ENCODE data around the gene TEX48. TPM values are rescaled to one million over a fixed set of nuclear protein-coding genes. Genes with fewer than 3 reads are reported as not detected.

TEX48 gene
- total and polyA plus RNA-seq, 2 donors (not counting 1 experiment from before 2014, with no cell fraction given): not detected

- DNase-seq: no peak
- Histone ChIP-seq H3K9me3 (ENCODE audit: control extremely low read depth in 1 of 3, control insufficient read depth in 2 of 3, insufficient read depth in 1 of 3, low read length in 2 of 3) (no peaks in the 10 kb centered on the region), H3K36me3 (replicated peaks in 1 of 2; ENCODE audit: control extremely low read depth in 1 of 2, control insufficient read depth in 1 of 2, extremely low read depth in 1 of 2, insufficient read depth in 2 of 2, low read length in 1 of 2) (no peaks in the 10 kb centered on the region), H4K20me1 (ENCODE audit: control insufficient read depth, insufficient read depth, low read length, poor library complexity, severe bottlenecking) (no peaks in the 10 kb centered on the region), H3K9ac (ENCODE audit: low read length) (no peak overlapping the region), H3K4me1 (ENCODE audit: control insufficient read depth in 2 of 2, insufficient read depth in 2 of 2, low read length in 2 of 2) (no peaks in the 10 kb centered on the region), H3K79me2 (ENCODE audit: control insufficient read depth, insufficient read depth, low read length) (no peaks in the 10 kb centered on the region), H3K27ac (ENCODE audit: low read length in 2 of 2) (no peak overlapping the region), H2AFZ (ENCODE audit: insufficient read depth, low read depth, low read length, poor library complexity, severe bottlenecking) (no peak overlapping the region), H3K4me2 (replicated peaks; ENCODE audit: low read depth, low read length, poor library complexity, severe bottlenecking) (no peak overlapping the region), H3K27me3 (replicated peaks in 1 of 4; ENCODE audit: control extremely low read depth in 1 of 4, control insufficient read depth in 3 of 4, insufficient read depth in 4 of 4, low read length in 3 of 4) (no peaks in the 10 kb centered on the region), H3K4me3 (ENCODE audit: control extremely low read depth in 1 of 5, extremely low read depth in 1 of 5, insufficient read depth in 1 of 5, low read depth in 2 of 5, low read length in 4 of 5) (no peak overlapping the region)
- H3K4me1 Mint-ChIP-seq: peaks cover 6% of the 10 kb centered on the region
- intact Hi-C loops (cut with micrococcal nuclease): no loop called here
- H3K27me3 Mint-ChIP-seq: peaks cover 8% of the 10 kb centered on the region
- no peak for ATAC-seq (ENCODE audit: low read depth)
- TF ChIP-seq CTCF (IDR thresholded peaks at IDR 0.05) (no peak), EZH2 (IDR thresholded peaks at IDR 0.05; ENCODE audit: borderline replicate concordance, insufficient read depth, low read depth, low read length, poor library complexity, severe bottlenecking) (no peak)
- CTCF ChIA-PET: no interaction called here
- no peaks in the 10 kb centered on the region for H3K9me3 Mint-ChIP-seq (ENCODE audit: insufficient read depth)
- POLR2A ChIA-PET: no interaction called here
- no peak overlapping the region for H3K27ac Mint-ChIP-seq
- H3K4me3 Mint-ChIP-seq: no peak overlapping the region
Observed at GRCh38 chr9:114687034-114687433, 5.0 kb upstream of the TEX48 start.

GRCh38 chr9:114685951-114686350 lies 4.0 kb upstream of the TEX48 start:
- peaks cover 0 to 5% (median under 1%) of the 10 kb centered on the region in 4 experiments for H3K27me3 ChIP-seq (replicated peaks in 1 of 4; ENCODE audit: control extremely low read depth in 1 of 4, control insufficient read depth in 3 of 4, insufficient read depth in 4 of 4, low read length in 3 of 4)
- H3K4me1 Mint-ChIP-seq: peaks cover 2% of the 10 kb centered on the region
- no peaks in the 10 kb centered on the region for H3K9me3 ChIP-seq (ENCODE audit: control extremely low read depth in 1 of 3, control insufficient read depth in 2 of 3, insufficient read depth in 1 of 3, low read length in 2 of 3)
- H3K79me2 ChIP-seq (ENCODE audit: control insufficient read depth, insufficient read depth, low read length): no peaks in the 10 kb centered on the region
- no peak overlapping the region for H3K4me3 ChIP-seq (ENCODE audit: control extremely low read depth in 1 of 5, extremely low read depth in 1 of 5, insufficient read depth in 1 of 5, low read depth in 2 of 5, low read length in 4 of 5)
- no peak overlapping the region for H3K9ac ChIP-seq (ENCODE audit: low read length)
- no peaks in the 10 kb centered on the region for H3K36me3 ChIP-seq (replicated peaks in 1 of 2; ENCODE audit: control extremely low read depth in 1 of 2, control insufficient read depth in 1 of 2, extremely low read depth in 1 of 2, insufficient read depth in 2 of 2, low read length in 1 of 2)
- WGBS (ENCODE audit: insufficient coverage): no CpG with 5 or more reads among the region's 5 CpGs
- no peak for DNase-seq
- no peak overlapping the region for H3K4me3 Mint-ChIP-seq
- peaks cover 0 to 4% of the 10 kb centered on the region in 2 donors for H3K4me1 ChIP-seq (ENCODE audit: control insufficient read depth in 2 of 2, insufficient read depth in 2 of 2, low read length in 2 of 2)
- no peak for ATAC-seq (ENCODE audit: low read depth)
- CTCF ChIA-PET: interaction anchor here (1.1 to 1.5 kb wide), 3 partner anchors 139 to 328 kb away, joined by 4 to 6 read pairs (median 6); no protein-coding TSS in a partner anchor
- no peaks in the 10 kb centered on the region for H4K20me1 ChIP-seq (ENCODE audit: control insufficient read depth, insufficient read depth, low read length, poor library complexity, severe bottlenecking)
- no peaks in the 10 kb centered on the region for H3K9me3 Mint-ChIP-seq (ENCODE audit: insufficient read depth)
- intact Hi-C loops (cut with micrococcal nuclease): no loop called here
- H3K4me2 ChIP-seq (replicated peaks; ENCODE audit: low read depth, low read length, poor library complexity, severe bottlenecking): no peak overlapping the region
- no peak overlapping the region for H3K27ac ChIP-seq (ENCODE audit: low read length in 2 of 2)
- H3K27me3 Mint-ChIP-seq: peaks cover 6% of the 10 kb centered on the region
- POLR2A ChIA-PET: no interaction called here
- no peak overlapping the region for H2AFZ ChIP-seq (ENCODE audit: insufficient read depth, low read depth, low read length, poor library complexity, severe bottlenecking)
- no peak overlapping the region for H3K27ac Mint-ChIP-seq
- TF ChIP-seq CTCF (IDR thresholded peaks at IDR 0.05): no peak
- no peak for TF ChIP-seq EZH2 (IDR thresholded peaks at IDR 0.05; ENCODE audit: borderline replicate concordance, insufficient read depth, low read depth, low read length, poor library complexity, severe bottlenecking)
